Measurements from ENCODE around the gene GPR61.

DNA sequence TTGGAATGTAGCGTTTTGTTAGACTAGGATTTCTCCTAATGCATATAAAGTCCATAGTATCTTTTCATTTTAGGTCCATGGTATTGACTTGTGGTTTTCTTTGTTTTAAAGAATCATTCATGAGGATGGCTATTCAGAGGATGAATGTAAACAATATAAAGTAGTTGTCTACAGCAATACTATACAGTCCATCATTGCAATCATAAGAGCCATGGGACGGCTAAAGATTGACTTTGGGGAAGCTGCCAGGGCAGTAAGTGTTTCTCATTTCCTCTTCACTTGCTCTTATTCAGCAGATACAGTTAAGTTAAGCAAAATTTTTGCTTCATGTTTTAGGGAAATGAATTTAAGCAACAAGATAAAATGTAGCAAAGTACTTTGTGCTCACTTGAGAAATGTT is 34.1 kb downstream of the GPR61 start:
- TF ChIP-seq POLR2AphosphoS5 (IDR thresholded peaks at IDR 0.05; ENCODE audit: borderline replicate concordance, low read depth, low read length), result no peak
- TF ChIP-seq EZH2 (IDR thresholded peaks at IDR 0.05), result no peak

Measured in SK-N-MC (cell line).